ENCODE measurements around the gene SPON1.
A peak's percentile ranks its signal among the peaks of the same experiment; 100 is the strongest.
"Not testable (repeated sequence)": the region's sequence is repeated elsewhere in the genome, so short reads cannot be mapped to it uniquely, and the experiment has no call there.

The SPON1 gene

DNA sequence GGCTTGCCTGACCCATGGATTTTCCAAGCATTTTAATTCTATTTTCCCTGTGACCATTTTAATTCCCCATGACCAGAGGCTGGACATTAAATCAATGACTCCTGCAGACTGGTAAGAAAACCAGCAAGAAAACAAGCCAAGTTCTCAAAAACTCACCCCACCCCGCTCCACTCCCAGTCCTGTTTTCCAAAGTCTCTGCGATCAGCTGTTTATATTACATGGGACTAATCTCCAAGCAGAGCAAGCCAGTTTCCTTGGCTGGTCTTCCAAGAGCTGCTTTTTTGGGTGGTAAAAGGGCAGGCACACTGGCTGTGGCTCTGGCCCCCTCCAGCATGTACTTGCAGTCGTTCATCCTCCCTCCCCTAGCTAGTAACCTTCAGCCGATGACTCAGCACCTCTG is 298.5 kb downstream of the SPON1 start:
- DNase-seq: no peak

- no peak for DNase-seq
These were observed 299.8 kb downstream of the SPON1 start for GRCh38 chr11:14262271-14262846.

GRCh38 chr11:14264966-14265365 is 302.4 kb downstream of the SPON1 start:
- DNase-seq: no peak

DNA sequence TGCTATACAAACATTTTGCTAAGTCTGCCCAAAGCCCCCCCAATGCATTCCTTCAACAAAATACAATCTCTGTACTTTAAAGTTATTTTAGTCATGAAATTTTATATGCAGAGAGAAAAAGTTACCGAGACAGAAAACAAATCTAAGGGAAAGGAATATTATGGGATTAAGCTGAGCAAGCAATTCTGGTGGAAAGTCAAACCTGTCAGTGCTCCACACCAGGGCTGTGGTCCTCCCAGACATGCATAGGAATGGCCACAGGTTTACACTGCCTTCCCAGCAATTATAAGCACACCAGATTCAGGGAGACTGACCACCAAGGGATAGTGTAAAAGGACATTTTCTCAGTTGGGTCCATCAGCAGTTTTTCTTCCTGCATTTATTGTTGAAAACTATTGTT is 304.1 kb downstream of the SPON1 start:
- no peak for DNase-seq

GRCh38 chr11:14267861-14268635 is 305.5 kb downstream of the SPON1 start:
- DNase-seq: no peak

GRCh38 chr11:14269692-14270573 is 307.4 kb downstream of the SPON1 start:
- no peak for DNase-seq

DNA sequence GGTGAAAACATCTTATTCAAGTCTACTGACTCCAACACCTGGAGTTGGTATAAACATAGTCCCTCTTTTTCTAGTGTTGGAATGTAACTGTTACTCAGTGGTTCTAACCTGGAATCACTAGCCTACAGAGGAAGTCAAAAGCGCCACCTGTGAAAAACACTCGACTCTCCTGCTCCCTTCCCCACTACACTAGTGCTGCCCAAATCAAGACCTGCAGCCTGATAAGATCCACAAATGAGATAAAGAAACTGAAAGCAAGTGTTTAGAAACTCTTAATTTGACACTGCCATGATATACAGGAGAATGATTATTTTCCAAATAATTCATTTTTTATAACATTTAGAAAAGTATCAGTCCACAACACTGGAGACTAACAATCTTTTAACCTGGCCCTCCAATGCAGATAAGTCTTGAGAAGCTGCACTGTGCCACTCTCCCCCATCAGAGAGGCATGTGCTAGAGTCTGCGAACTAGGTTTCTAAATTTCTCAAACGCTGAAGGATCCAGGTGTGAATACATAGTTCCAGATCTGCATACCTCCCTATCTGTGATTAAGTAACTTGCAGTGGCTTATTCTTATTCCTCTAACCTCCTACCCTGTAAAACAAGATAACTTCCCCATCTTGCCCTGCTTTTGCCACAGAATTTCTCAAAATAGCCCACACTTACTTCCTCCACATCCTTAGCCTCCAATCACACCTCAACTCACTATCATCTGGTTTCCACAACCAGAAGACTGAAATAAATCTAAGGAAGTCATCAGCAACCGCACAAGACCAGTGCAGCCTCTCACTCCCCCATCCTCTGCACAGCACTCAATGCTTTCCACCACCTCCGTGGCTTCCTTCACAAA is 308.4 kb downstream of the SPON1 start:
- peak in 4 of 56 donors; percentile 13 to 27 (median 16) for DNase-seq

- no peak for DNase-seq
These were observed 311.4 kb downstream of the SPON1 start for GRCh38 chr11:14273895-14274294.

GRCh38 chr11:14275076-14275475 is 312.6 kb downstream of the SPON1 start:
- no peak for DNase-seq

DNA sequence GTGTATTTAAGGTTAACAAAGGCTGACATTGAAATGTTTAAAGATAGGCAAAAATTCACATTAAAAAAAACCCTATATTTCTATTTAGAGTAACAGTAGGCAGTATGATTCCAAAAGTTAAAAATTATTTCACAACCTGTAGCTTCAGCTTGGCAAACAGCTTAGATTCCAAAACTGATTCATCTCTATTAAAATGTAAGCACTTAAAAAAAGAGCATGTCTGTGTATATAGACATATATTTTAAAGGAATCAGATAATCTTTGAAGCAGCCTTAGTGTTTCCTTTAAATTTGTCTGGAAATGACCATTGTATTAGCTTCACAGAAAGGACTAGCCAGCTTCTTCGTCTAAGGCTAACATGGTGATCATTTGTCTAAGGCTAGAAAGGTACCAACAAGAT is 316.3 kb downstream of the SPON1 start:
- not testable (repeated sequence) for DNase-seq

GRCh38 chr11:14288189-14288935 is 325.8 kb downstream of the SPON1 start:
- DNase-seq: no peak

- DNase-seq: no peak
These were observed 327.9 kb downstream of the SPON1 start for GRCh38 chr11:14290422-14290821.

GRCh38 chr11:14299921-14300320 is 337.4 kb downstream of the SPON1 start:
- DNase-seq: no peak

DNA sequence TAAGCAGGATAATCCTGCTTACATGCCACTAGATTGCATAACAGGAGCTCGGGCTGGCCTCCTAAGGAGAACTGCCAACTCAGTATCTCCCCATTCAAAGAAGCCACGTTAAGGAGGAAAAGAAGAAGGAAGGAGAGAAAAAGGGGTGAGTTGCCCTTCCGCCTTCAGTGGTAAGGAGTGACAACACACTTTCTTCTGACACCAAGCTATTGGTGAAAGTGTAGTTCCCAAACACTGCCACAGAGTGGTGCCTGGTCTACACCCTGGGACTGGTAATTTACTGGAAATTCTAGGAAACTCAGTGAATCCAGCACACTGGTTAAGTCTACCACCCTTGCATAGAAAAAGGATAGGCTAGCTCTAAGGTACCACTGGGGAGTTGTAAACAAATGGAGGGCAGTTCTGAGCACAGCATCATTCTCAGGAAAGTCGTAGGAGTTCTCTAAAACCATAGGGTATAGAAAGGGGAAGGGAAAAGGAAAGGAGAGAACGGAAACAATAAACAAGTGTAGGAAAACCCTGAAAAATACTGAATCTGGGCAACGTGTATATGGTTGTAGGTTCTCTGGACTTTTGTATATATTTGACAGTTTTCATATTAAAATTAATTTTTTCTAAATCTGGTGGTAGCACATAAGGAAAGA is 338.3 kb downstream of the SPON1 start:
- peak in 49 of 56 donors; percentile 1 to 75 (median 22) for DNase-seq

DNA sequence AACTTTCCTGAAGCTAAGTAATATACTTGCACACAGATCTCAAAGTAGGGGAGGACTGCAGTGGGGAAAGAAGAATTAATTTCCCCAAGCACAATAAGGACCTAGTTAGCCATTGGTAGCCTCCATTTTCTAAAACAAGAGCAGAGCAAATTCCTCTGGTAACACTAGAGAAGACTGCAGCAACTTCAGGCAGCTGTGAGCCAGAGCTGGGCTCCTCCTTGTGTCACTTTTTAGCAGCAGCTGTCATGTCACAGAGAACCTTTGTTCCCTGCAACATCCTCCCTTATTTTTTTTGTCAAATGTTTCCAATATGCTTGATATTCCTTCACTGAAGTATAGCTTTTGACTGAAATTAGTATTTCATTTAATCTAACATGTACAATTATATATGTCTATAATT is 342.1 kb downstream of the SPON1 start:
- no peak for DNase-seq

DNA sequence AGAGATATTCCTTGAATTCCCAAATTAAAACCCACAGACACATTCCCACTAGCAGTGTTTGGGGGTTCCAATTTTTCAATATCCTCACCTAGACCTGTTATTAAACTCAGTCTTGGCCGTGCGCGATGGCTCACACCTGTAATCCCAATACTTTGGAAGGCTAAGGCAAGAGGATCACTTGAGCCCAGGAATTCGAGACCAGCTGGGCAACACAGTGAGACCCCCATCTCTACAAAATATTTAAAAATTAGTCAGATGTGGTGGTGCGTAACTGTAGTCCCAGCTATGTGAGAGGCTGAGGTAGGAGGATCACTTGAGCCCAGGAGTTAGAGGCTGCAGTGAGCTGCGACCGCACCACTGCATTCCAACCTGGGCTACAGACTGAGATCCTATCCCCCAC is 343.1 kb downstream of the SPON1 start:
- DNase-seq: no peak

DNA sequence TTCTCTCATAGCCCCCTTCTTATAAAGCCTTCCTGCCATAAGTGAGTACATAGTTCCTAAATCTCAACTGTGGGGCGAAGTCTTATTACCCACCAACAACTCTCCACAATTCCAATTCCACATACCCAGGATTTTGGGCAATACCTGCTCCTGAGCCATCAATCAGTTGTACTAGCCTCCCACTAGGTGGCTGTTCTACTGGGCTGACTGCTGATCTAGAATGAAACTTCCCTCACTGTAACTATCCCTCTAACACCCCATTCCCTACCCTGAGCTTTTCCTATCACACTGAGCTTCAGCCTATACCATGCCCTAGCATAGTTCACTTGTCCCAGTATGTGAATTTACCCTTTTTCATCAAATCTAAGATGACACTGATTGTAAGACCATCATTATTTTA is 344.0 kb downstream of the SPON1 start:
- DNase-seq: no peak

DNA sequence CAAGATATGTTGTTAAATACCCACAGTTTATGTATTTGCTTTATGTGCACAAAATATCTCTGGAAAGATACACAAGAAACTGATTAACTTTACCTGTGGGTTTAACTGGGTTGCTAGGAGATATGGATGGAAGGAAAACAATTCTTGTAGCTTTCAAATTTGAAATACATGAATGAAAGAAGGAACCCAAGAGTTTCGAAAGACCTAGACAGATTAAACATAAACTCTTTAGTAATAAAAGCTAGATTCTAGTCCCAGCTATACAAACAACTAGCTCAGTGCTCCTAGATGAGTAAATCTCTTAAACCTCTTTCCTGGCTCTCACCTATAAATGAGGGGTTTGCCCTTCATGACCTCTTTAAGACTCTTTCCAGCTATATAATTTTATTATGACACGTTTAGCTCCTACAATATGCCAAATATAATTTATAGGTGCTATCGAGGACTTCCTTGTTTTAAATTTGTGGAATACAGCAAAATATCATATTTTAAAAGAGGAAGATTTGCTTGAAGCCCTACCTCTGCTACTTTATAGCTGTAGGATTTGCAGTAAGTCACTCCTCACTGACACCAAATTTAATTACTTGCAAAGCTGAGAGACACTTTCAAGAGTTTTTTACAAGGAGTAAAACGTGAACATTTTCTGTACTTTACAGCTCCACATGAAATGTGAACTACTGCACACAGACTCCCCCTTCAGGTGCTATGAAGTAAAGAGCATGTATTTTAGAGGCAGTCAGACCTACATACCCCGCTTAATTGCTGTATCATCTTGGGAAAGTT is 345.8 kb downstream of the SPON1 start:
- no peak for DNase-seq

DNA sequence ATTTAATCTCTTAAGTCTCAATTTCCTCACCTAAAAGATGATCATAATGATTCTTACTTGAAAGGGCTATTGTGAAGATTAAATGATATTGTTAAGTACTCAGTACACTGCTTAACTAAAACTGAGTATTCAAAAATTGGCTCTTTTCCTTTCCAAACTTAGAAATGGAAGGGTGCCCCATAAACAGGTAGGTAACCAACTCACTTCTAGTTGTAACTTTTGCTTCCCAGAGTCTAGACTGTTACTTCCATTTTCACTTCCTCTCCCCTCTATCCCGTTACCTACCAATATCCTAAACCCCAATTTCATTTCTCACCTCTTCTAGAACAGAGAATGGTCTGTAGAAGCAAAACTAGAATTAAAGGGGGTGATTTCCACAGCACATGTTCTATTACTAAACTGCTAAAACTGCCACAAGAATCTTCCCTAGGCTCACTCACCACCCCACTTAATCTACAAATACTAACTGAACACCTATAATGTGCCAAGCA is 346.4 kb downstream of the SPON1 start:
- DNase-seq: no peak
